ENCODE measurements around the gene UBE2E2.

- TF ChIP-seq POLR2A (IDR thresholded peaks at IDR 0.05) (no peak), CTCF (IDR thresholded peaks at IDR 0.05) (no peak)
Measured at GRCh38 chr3:23548706-23549105, 345.6 kb downstream of the UBE2E2 start.
